ENCODE measurements around the gene ADM2.

DNA sequence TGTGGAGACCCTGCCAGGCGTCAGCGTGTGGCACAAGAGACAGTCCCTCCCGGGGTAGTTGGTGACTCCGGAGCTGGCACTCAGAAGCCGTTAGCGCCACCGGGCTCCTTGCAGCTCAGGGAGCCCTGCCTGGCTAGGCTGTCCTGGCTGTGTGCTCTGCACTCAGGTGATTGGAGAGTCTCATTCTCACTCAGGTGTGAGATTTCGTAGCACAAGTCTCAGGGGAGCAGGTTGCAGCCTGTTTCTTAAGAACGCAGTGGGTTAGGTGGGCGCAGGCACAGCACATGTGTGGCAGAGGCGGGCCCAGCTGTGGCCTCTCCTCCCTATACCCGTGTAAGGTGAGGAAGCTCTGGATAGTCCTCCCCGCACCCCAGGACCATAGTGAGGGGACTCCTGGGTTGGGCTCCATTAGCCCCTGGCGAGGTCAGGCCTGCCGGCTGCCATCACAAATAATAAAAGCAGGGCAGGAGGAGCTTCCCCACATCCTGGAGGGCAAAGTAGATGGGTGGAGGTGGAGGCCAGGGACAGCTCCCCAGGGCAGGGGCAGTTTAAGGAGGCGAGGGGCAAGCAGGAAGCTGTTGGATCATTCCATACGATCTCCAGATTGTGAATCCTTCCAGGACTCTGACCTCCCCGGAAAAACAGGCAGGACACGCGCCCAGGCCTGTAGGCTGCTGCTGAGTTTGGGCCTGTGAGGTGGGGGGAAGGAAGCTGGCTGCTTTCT, 45.9 kb upstream of the ADM2 start:
- TF ChIP-seq CTCF (IDR thresholded peaks at IDR 0.05): no peak
- TF ChIP-seq POLR2A (IDR thresholded peaks at IDR 0.05; ENCODE audit: low read depth): no peak

Data from esophagus muscularis mucosa (tissue), 3 donors.